Measurements from ENCODE around the gene NBPF20.
"Not testable (repeated sequence)": the region's sequence is repeated elsewhere in the genome, so short reads cannot be mapped to it uniquely, and the experiment has no call there.

Gene NBPF20

GRCh38 chr1:145429329-145429728 is 3.9 kb upstream of the NBPF20 start:
- DNase-seq (ENCODE audit: low read depth) = not testable (repeated sequence)

DNA sequence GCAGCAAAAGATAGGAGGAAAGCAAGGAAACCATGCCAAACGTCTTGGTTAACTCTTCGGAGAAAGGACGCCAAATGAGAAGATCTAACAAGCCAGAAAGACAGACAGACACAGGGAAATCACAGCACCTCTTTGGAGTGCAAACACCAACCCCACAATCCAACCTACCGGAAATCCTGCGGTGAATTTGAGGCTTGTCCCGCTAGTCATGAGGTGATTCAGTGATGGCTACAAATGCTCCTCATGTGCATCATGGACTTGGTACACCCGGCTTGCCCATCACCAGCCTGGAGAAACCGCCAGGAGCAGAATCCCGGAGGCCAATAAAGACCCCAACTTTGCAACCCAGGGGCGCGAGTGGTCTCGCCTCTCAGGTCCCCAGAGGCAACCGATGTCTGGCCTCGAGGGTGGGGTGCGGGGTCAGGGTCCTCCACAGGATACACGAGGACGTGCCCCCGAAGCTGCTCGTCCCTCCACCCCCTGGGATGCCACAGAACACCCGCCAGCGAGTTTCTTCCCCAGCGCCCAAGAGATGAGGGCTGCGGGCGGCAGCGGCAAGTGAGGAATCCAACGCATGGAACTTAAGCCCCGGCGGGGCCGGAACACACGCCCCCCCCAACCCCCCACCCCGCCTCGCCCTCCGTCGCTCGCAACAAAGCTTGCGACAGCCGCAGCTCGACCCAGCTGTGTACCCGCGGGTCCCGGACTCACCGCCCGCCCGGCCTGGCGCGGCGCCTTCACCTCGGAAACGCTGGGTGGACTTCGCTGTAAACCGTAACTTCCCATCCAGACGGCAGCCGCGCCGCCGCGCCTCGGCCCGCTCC is 579 bp downstream of the NBPF20 start:
- peak; percentile 53 for DNase-seq (ENCODE audit: low read depth)

- not testable (repeated sequence) for DNase-seq (ENCODE audit: low read depth)
Measured at GRCh38 chr1:145415149-145415548, 10.3 kb downstream of the NBPF20 start.

DNA sequence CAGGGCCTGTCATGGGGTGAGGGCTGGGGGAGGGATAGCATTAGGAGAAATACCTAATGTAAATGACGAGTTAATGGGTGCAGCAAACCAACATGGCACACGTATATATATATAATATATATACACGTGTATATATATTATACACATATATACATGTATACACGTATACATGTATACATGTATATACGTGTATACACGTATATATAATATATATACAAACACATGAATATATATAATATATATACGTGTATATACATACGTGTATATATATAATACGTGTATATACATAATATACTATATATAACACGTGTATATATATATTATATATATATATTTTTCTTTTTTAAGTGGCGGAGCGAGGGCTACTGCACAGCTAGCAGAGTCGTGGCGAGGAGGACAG is 18.1 kb downstream of the NBPF20 start:
- DNase-seq (ENCODE audit: low read depth) = not testable (repeated sequence)

- DNase-seq (ENCODE audit: low read depth) = peak; percentile 31
Measured at GRCh38 chr1:145404949-145405348, 20.5 kb downstream of the NBPF20 start.

- not testable (repeated sequence) for DNase-seq (ENCODE audit: low read depth)
Measured at GRCh38 chr1:145400701-145401100, 24.7 kb downstream of the NBPF20 start.
